WTC11 (cell line): ENCODE results near the gene VAMP1. TPM values are rescaled to one million over a fixed set of nuclear protein-coding genes. Genes with fewer than 3 reads are reported as not detected.
A peak's percentile ranks its signal among the peaks of the same experiment; 100 is the strongest.

ENCODE experiments used
- ATAC-seq: fragments of 200-7000 bp; cut with Tn5 transposase; 2 replicates; pipeline ENCODE4 v1.10.0; 2021; ENCODE audit warnings: mild to moderate bottlenecking, moderate library complexity
- CTCF ChIA-PET: fragments of 300-600 bp; sonication (Branson Sonifier 250); formaldehyde crosslinking; loops from one replicate; lab custom pipeline; 2021; ENCODE audit warnings: antibody characterized with exemption; lab: Charles Lee
- POLR2A ChIA-PET: fragments of 350-600 bp; sonication (Branson Sonifier 250); formaldehyde crosslinking; loops from one replicate; lab custom pipeline; 2021; ENCODE audit warnings: antibody characterized with exemption; lab: Charles Lee
- DNase-seq: peaks from one replicate; pipeline ENCODE4 v3.0.0; 2021; ENCODE audit warnings: low spot score
- H3K27ac Mint-ChIP-seq: 2 replicates; pipeline ENCODE4 v1.8.0; 2021; ENCODE audit warnings: mixed read lengths
- H3K27me3 Mint-ChIP-seq: 2 replicates; pipeline ENCODE4 v1.8.0; 2021; ENCODE audit warnings: low read depth, mild to moderate bottlenecking, moderate library complexity, mixed read lengths
- H3K36me3 Mint-ChIP-seq: 2 replicates; pipeline ENCODE4 v1.8.0; 2021; ENCODE audit warnings: mixed read lengths
- H3K4me1 Mint-ChIP-seq: 2 replicates; pipeline ENCODE4 v1.8.0; 2022; ENCODE audit warnings: mixed read lengths
- H3K4me3 Mint-ChIP-seq: 2 replicates; pipeline ENCODE4 v1.8.0; 2021; ENCODE audit warnings: mild to moderate bottlenecking, moderate library complexity, mixed read lengths
- H3K9me3 Mint-ChIP-seq: 2 replicates; pipeline ENCODE4 v1.8.0; 2021; ENCODE audit warnings: mixed read lengths
- FOXK1 ChIP-seq: sonication (generic); formaldehyde crosslinking; IDR thresholded peaks from 2 replicates; pipeline ENCODE4 v1.8.0; 2022; ENCODE audit warnings: mild to moderate bottlenecking, moderate library complexity, missing genetic modification reagents
- GRHL2 ChIP-seq: fragments of 250-450 bp; sonication (Bioruptor Pico); IDR thresholded peaks from 2 replicates; pipeline ENCODE4 v1.8.0; 2022; ENCODE audit warnings: mild to moderate bottlenecking, moderate library complexity; ENCODE audit not compliant: insufficient replicate concordance, severe bottlenecking
- NR3C1 ChIP-seq: sonication (generic); formaldehyde crosslinking; conservative IDR thresholded peaks from 2 replicates; pipeline ENCODE4 v1.8.1; 2023; ENCODE audit warnings: low read depth, mild to moderate bottlenecking, missing genetic modification reagents
- TEAD4 ChIP-seq: sonication (generic); formaldehyde crosslinking; IDR thresholded peaks from 2 replicates; pipeline ENCODE4 v1.8.0; 2022; ENCODE audit warnings: mild to moderate bottlenecking, missing genetic modification reagents
- ZNF121 ChIP-seq: sonication (generic); formaldehyde crosslinking; IDR thresholded peaks from 2 replicates; pipeline ENCODE4 v1.8.0; 2023; ENCODE audit warnings: missing genetic modification reagents
- total RNA-seq: library from RNA; stranded (reverse); gene quantifications from 3 replicates; pipeline ENCODE4 v1.2.3, GENCODE V29; 2021
- TF ChIP-seq, protein P1 (sequence below): fragments of 250-450 bp; sonication (Bioruptor Pico); IDR thresholded peaks from 2 replicates; pipeline ENCODE4 v1.9.0; 2021; ENCODE audit warnings: moderate library complexity, mild to moderate bottlenecking, inconsistent platforms, borderline replicate concordance
- TF ChIP-seq, protein P2 (sequence below): sonication (generic); formaldehyde crosslinking; IDR thresholded peaks from 2 replicates; pipeline ENCODE4 v1.8.0; 2023; ENCODE audit warnings: mild to moderate bottlenecking, missing genetic modification reagents
- TF ChIP-seq, protein P3 (sequence below): sonication (generic); formaldehyde crosslinking; IDR thresholded peaks from 2 replicates; pipeline ENCODE4 v1.8.1; 2022; ENCODE audit warnings: low read depth, mild to moderate bottlenecking, moderate library complexity, missing genetic modification reagents, borderline replicate concordance
- TF ChIP-seq, protein P4 (sequence below): sonication (generic); formaldehyde crosslinking; IDR thresholded peaks from 2 replicates; pipeline ENCODE4 v1.8.0; 2022; ENCODE audit warnings: mild to moderate bottlenecking, missing genetic modification reagents

VAMP1 gene
- total RNA-seq, 1 experiment from 2014 or later = 14.3 TPM

DNA sequence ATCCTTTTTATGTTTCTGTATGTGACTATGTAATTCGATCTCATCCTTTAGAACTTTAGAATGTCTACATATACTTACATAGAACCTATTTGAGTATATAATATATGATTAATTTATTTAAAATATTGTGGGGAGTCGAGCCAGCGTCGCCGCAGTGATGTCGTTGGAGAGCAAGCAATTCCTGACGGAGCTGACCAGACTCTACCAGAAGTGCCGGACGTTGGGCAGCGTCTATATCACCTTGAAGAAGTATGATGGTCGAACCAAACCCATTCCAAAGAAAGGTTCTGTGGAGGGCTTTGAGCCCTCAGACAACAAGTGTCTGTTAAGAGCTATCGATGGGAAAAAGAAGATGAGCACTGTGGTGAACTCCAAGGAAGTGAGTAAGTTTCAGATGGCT is 32.1 kb downstream of the VAMP1 start:
- ChIA-PET POLR2A (interaction anchor here (0.7 to 1.2 kb wide), 2 partner anchors 19 to 87 kb away, joined by 3 read pairs; no protein-coding TSS in a partner anchor), CTCF (interaction anchor here (1.5 to 1.6 kb wide), 2 partner anchors 27 to 99 kb away, joined by 4 to 10 read pairs; no protein-coding TSS in a partner anchor)
- DNase-seq = no peak
- Mint-ChIP-seq H3K36me3 (no peaks in the 10 kb centered on the region), H3K9me3 (peaks cover 3% of the 10 kb centered on the region), H3K4me1 (peaks cover 20% of the 10 kb centered on the region), H3K27ac (no peak overlapping the region), H3K27me3 (no peaks in the 10 kb centered on the region), H3K4me3 (no peak overlapping the region)
- no peak for ATAC-seq
- TF ChIP-seq, protein P1, sequence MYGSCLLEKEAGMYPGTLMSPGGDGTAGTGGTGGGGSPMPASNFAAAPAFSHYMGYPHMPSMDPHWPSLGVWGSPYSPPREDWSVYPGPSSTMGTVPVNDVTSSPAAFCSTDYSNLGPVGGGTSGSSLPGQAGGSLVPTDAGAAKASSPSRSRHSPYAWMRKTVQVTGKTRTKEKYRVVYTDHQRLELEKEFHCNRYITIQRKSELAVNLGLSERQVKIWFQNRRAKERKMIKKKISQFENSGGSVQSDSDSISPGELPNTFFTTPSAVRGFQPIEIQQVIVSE (CRISPR knock-in tag) = no peak
- TF ChIP-seq ZNF121 (CRISPR knock-in tag) (no peak), NR3C1 (no peak), GRHL2 (CRISPR knock-in tag) (no peak), FOXK1 (CRISPR knock-in tag) (no peak), TEAD4 (CRISPR knock-in tag) (no peak)
- TF ChIP-seq, protein P2, sequence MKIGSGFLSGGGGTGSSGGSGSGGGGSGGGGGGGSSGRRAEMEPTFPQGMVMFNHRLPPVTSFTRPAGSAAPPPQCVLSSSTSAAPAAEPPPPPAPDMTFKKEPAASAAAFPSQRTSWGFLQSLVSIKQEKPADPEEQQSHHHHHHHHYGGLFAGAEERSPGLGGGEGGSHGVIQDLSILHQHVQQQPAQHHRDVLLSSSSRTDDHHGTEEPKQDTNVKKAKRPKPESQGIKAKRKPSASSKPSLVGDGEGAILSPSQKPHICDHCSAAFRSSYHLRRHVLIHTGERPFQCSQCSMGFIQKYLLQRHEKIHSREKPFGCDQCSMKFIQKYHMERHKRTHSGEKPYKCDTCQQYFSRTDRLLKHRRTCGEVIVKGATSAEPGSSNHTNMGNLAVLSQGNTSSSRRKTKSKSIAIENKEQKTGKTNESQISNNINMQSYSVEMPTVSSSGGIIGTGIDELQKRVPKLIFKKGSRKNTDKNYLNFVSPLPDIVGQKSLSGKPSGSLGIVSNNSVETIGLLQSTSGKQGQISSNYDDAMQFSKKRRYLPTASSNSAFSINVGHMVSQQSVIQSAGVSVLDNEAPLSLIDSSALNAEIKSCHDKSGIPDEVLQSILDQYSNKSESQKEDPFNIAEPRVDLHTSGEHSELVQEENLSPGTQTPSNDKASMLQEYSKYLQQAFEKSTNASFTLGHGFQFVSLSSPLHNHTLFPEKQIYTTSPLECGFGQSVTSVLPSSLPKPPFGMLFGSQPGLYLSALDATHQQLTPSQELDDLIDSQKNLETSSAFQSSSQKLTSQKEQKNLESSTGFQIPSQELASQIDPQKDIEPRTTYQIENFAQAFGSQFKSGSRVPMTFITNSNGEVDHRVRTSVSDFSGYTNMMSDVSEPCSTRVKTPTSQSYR (CRISPR knock-in tag) = no peak
- TF ChIP-seq, protein P3, sequence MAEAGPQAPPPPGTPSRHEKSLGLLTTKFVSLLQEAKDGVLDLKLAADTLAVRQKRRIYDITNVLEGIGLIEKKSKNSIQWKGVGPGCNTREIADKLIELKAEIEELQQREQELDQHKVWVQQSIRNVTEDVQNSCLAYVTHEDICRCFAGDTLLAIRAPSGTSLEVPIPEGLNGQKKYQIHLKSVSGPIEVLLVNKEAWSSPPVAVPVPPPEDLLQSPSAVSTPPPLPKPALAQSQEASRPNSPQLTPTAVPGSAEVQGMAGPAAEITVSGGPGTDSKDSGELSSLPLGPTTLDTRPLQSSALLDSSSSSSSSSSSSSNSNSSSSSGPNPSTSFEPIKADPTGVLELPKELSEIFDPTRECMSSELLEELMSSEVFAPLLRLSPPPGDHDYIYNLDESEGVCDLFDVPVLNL = no peak
- TF ChIP-seq, protein P4, sequence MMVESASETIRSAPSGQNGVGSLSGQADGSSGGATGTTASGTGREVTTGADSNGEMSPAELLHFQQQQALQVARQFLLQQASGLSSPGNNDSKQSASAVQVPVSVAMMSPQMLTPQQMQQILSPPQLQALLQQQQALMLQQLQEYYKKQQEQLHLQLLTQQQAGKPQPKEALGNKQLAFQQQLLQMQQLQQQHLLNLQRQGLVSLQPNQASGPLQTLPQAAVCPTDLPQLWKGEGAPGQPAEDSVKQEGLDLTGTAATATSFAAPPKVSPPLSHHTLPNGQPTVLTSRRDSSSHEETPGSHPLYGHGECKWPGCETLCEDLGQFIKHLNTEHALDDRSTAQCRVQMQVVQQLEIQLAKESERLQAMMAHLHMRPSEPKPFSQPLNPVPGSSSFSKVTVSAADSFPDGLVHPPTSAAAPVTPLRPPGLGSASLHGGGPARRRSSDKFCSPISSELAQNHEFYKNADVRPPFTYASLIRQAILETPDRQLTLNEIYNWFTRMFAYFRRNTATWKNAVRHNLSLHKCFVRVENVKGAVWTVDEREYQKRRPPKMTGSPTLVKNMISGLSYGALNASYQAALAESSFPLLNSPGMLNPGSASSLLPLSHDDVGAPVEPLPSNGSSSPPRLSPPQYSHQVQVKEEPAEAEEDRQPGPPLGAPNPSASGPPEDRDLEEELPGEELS (CRISPR knock-in tag) = no peak

DNA sequence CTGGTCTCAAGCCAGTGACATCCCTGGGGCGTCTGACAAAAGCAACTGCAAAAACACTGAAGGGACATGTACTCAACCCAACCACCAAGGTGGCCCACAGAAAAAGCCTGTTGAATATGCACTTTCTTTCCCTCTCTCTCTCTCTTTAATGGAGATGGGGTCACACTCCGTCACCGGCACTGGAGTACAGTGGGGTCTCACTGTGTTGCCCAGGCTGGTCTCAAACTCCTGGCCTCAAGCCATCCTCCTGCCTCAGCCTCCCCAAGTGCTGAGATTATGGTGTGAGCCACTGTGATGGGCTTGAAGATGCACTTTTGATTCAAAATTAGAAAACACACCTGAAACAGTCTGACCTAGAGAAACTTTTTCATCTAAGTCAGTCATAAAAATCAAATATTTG is 32.9 kb downstream of the VAMP1 start:
- DNase-seq = no peak
- no peaks in the 10 kb centered on the region for H3K36me3 Mint-ChIP-seq
- POLR2A ChIA-PET = no interaction called here

More for the DNA sequence above, 32.9 kb downstream of the VAMP1 start:
- H3K4me3 Mint-ChIP-seq = no peak overlapping the region
- H3K27me3 Mint-ChIP-seq = no peaks in the 10 kb centered on the region
- TF ChIP-seq, protein P4 (CRISPR knock-in tag) = no peak
- TF ChIP-seq ZNF121 (CRISPR knock-in tag) = peak; percentile 97
- CTCF ChIA-PET = interaction anchor here (2.2 kb wide), 1 partner anchor 28 kb away, joined by 8 read pairs; no protein-coding TSS in a partner anchor
- peaks cover 3% of the 10 kb centered on the region for H3K9me3 Mint-ChIP-seq
- H3K27ac Mint-ChIP-seq = no peak overlapping the region
- peaks cover 26% of the 10 kb centered on the region for H3K4me1 Mint-ChIP-seq
- ATAC-seq = no peak
